ENCODE data around the gene IL12RB1. TPM values are rescaled to one million over a fixed set of nuclear protein-coding genes. Genes with fewer than 3 reads are reported as not detected.

The IL12RB1 gene
- total and polyA plus RNA-seq, 2 of the 13 experiments (the other 11 are each of a cell fraction or from before 2014, with no cell fraction given) = 0.03 to 0.04 TPM

GRCh38 chr19:18121166-18121565 lies 34.4 kb upstream of the IL12RB1 start:
- POLR2A ChIA-PET = no interaction called here
- ATAC-seq = no peak
- no peak for DNase-seq (ENCODE audit: low spot score)
- Histone ChIP-seq H4K20me1 (ENCODE audit: insufficient read depth, low read length) (no peaks in the 10 kb centered on the region), H3K27ac (ENCODE audit: extremely low read length, insufficient read depth, low read length) (no peak overlapping the region), H3K4me3 (replicated peaks in 1 of 3; ENCODE audit: insufficient read depth in 1 of 3, low read depth in 2 of 3, low read length in 3 of 3) (no peak overlapping the region), H3K4me1 (ENCODE audit: insufficient read depth, low read length) (peaks cover 23% of the 10 kb centered on the region), H3K79me2 (ENCODE audit: insufficient read depth, low read length) (peaks cover 16% of the 10 kb centered on the region), H2AFZ (ENCODE audit: low read length) (no peak overlapping the region), H3K4me2 (ENCODE audit: low read depth, low read length) (no peak overlapping the region), H3K9me3 (ENCODE audit: low read length) (no peaks in the 10 kb centered on the region), H3K27me3 (ENCODE audit: control insufficient read depth in 1 of 2, insufficient read depth in 2 of 2, low read length in 2 of 2) (no peaks in the 10 kb centered on the region), H3K36me3 (replicated peaks in 1 of 2; ENCODE audit: control insufficient read depth in 1 of 2, insufficient read depth in 2 of 2, low read length in 2 of 2) (peaks cover 11 to 38% of the 10 kb centered on the region in 2 experiments), H3K9ac (ENCODE audit: insufficient read depth, low read depth, low read length) (no peak overlapping the region)
- no TSS peak for BruUV-seq (replicated peaks)
- 94% methylated on average over 5 of the region's 5 CpGs for WGBS (ENCODE audit: low lambda C conversion rate)
- intact Hi-C loops (cut with micrococcal nuclease; ENCODE audit: unreplicated experiment) = no loop called here
- in situ Hi-C loops (cut with HindIII; ENCODE audit: extremely low pct_ligation_motif_present, low pct_unique_long_range_greater_than_20kb) = no loop called here
- no peak for FAIRE-seq
- CTCF ChIA-PET (ENCODE audit: low intra/inter-chr PET ratio, low total read pairs) = no interaction called here
- TF ChIP-seq TCF7L2 (IDR thresholded peaks at IDR 0.05; ENCODE audit: low read depth, low read length) (no peak), DR1 (CRISPR knock-in tag; IDR thresholded peaks at IDR 0.05) (no peak), ZNF20 (CRISPR knock-in tag; IDR thresholded peaks at IDR 0.05) (no peak), ZNF605 (CRISPR knock-in tag; IDR thresholded peaks at IDR 0.05) (no peak), UBTF (CRISPR knock-in tag; IDR thresholded peaks at IDR 0.05) (no peak), ZNF33B (CRISPR knock-in tag; IDR thresholded peaks at IDR 0.05) (no peak), ZNF276 (CRISPR knock-in tag; IDR thresholded peaks at IDR 0.05; ENCODE audit: low read depth) (no peak), FLYWCH1 (CRISPR knock-in tag; IDR thresholded peaks at IDR 0.05) (no peak), E2F2 (CRISPR knock-in tag; IDR thresholded peaks at IDR 0.05; ENCODE audit: borderline replicate concordance) (no peak), ZNF501 (CRISPR knock-in tag; IDR thresholded peaks at IDR 0.05) (no peak), ZNF468 (CRISPR knock-in tag; IDR thresholded peaks at IDR 0.05) (no peak)
